HG03575 (cell line): Measurements from ENCODE around the gene RAB11FIP3.
"Not testable (repeated sequence)": the region's sequence is repeated elsewhere in the genome, so short reads cannot be mapped to it uniquely, and the experiment has no call there.

Experiments used
- ATAC-seq: cut with Tn5 transposase; IDR thresholded peaks from one replicate; pipeline ENCODE4 v1.9.1; 2021; ENCODE audit not compliant: unreplicated experiment, insufficient number of reproducible peaks, low FRiP score; ENCODE audit errors: extremely low read depth

RAB11FIP3 gene

DNA sequence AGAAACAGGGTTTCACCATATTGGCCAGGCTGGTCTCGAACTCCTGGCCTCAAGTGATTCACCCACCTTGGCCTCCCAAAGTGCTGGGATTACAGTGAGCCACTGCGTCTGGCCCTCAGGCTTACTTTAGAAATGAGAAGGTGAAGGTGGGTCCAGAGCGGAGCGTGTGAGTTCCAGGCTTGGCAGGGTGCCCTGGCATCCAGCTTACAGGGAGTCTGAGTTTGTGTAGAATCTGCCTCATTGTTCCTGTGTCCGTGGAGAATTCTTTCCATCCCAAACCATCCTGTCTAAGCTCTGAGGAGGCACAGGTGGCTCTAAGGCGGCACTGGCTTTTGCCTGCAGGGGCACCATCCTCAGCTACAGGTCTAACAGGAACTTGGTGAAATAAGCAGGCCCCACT lies 50.6 kb downstream of the RAB11FIP3 start:
- no peak for ATAC-seq

DNA sequence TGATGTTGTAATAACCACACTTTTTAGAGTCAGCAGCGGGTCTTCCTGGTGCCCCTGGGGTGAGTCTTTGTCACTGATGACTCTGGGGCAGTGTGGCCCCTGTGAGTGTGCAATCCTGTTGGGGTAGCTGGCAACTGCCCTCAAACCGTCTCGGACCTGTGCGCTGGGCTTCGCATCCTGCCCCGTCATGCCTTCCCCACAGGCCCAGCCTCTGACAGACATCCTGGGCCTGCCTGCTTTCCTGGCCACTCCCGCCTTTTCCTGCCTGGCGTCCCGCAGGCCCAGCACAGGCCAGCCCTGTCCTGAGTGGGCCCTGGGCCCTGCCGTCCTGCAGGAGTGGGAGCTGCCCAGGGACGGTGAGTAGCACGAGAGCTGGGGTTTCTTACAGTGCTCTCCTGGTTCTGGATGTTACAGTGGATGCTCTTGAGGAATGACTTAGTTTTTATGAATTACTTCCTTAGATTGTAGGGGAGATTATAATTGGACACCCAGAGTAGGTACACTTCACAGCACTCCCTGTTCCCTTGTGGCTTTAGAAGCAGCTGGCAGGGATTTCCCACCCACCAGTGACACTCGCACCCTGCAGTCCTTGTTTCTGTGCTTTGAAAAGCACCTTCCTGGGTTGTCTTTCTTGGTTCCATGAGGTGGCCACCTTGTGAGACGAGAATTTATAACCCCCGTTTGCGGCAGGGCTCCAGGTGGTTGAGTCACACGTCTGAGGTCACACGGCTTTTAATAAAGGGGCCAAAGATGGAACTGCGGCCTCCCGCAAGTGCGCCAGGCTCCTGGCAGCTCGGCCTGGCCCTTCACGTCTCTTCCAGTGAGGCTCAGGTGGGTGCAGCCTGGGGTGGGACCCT lies 52.1 kb downstream of the RAB11FIP3 start:
- no peak for ATAC-seq

DNA sequence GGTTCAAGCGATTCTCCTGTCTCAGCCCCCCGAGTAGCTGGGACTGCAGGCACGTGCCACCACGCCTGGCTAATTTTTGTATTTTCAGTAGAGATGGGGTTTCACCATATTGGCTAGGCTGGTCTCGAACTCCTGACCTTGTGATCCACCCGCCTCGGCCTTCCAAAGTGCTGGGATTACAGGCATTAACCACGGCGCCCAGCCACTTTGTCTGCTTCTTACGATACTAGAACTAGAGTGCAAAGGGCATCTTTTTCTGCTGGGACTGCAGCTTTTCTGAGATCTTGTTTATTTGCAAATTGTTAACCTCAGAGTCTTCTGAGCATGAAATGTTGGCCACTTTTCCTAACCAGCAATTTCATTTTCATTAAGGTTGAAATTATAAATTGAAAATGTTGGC lies 52.8 kb downstream of the RAB11FIP3 start:
- not testable (repeated sequence) for ATAC-seq

DNA sequence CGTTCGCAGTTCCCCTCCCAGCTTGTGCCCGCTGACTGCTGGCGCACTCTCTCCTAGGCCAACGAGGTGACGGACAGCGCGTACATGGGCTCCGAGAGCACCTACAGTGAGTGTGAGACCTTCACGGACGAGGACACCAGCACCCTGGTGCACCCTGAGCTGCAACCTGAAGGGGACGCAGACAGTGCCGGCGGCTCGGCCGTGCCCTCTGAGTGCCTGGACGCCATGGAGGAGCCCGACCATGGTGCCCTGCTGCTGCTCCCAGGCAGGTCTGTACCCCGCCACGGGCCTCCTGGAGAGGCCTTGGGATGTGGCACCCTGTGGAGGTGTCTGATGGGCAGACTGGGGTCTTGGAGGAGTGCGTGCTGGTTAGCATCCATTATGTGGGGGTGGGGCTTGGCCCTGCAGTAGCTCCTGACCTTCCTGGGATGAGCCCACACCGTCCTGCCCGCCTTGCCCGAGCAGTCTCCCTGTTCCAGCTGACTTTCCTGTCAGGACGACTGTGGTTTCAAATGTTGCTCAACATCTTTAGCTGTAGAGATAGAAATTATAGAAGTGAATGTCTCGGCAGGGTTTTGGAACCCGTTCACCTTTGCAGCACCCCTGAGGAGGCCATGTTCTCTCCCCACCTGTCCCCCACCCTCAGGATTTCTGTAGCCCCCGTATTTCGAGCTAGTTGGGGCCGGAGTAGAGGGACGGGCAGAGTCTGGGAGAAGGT lies 57.2 kb downstream of the RAB11FIP3 start:
- ATAC-seq: no peak

- ATAC-seq: no peak
These were observed 58.1 kb downstream of the RAB11FIP3 start for GRCh38 chr16:483341-484075.

DNA sequence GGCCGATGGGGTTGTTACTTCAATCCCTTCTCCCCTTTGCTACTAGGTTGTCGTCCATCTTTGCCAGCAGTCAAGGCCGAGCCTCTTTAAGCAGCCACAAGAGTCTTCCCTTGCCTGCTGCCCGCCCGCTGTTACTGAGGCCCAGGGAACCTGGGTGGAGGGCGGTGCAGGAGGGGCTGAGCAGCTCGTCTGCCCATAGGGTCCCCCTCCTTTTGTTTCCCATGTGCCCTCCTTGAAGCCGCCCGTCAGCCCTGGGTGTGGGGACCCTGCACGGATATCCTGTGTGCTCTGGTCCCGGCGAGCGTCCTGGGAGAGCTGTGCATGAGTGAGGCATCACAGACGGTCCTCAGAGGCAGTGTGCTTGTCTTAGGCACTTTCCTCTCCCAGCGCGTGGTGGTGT lies 64.2 kb downstream of the RAB11FIP3 start:
- ATAC-seq: no peak

- ATAC-seq: no peak
These were observed 65.3 kb downstream of the RAB11FIP3 start for GRCh38 chr16:490768-491167.

DNA sequence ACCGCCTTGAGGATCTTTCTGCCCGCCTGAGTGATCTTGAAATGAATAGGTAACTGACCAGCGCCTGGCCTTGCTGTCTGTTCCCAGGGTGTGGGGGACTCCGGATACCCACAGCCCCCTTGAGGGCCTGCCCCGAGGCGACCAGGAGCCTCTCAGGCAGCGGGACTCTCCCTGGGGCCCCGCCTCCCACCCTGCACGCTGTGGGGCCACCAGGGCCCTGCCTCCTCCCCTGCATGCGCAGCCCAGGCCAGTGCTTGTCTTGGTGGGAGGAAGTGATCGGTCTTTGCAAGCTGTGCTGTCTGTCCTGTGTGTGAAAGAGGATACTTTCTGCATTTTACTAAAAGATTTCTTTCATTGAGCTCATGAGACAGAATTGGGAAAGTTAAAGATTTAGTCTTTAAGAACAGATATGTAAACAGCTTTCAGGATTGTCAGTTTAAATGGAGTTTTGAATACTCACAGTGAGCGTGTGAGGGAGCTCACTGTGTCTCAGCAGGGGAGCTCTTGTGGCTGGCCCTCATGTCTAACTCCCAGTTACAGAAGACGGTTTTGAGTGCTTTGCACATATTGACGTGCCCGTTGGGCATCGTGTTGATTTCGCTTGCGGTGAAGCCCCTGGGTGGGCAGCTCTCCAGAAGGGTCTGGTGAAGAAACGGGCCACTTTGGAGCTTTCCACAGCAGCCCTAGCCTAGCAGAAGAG lies 65.9 kb downstream of the RAB11FIP3 start:
- no peak for ATAC-seq

DNA sequence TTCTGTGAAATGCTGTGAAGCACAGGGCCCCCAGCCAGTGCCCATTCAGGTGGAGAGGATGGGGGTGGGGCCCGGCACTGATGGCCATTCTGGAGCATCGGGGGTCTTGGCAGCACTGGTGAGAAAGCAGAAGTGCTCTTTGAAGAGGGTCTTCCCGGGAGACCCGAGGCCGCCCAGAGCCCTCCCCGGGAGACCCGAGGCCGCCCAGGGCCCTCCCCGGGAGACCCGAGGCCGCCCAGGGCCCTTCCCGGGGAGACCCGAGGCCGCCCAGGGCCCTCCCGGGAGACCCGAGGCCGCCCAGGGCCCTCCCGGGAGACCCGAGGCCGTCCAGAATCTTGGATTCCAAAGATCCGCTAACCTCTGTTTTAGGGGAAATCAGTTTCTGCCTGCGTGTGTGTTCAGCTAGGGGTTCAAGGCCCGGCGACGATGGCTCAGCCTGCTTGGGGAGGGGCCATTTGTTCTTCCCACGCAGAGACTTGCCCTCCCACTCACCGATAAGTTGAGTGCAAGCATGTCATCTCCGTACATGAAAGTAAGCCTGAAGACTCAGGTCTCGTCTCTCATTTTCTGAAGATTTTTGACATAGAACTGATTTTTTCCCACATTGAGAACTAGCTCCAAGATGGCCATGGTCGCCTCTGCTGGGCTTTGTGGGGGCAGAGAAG lies 66.9 kb downstream of the RAB11FIP3 start:
- ATAC-seq: no peak

GRCh38 chr16:494676-495075 lies 69.2 kb downstream of the RAB11FIP3 start:
- not testable (repeated sequence) for ATAC-seq

GRCh38 chr16:495127-495748 lies 69.8 kb downstream of the RAB11FIP3 start:
- no peak for ATAC-seq

- no peak for ATAC-seq
These were observed 70.8 kb downstream of the RAB11FIP3 start for GRCh38 chr16:496097-496886.

DNA sequence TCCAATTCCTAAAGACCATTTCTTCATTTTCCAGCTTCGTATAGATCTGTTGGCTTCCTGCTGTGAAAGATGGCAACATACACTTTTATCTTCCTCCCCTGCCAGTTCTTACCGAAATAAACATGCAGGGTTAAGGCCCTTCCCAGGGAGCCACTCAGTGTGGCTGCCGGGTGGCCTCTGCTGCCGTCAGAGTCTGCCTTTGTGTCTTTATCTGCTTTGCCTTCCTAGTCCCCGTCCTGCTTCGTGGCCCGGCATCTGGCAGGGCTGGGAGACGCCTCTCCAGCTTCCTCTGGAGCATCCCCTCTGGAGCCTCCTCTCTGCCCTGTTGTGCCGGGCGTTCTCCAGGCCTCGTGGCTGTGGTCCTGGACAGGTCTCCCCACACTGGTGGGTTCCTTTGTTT lies 71.8 kb downstream of the RAB11FIP3 start:
- no peak for ATAC-seq

- ATAC-seq: no peak
These were observed 74.5 kb downstream of the RAB11FIP3 start for GRCh38 chr16:499924-500323.

- no peak for ATAC-seq
These were observed 75.3 kb downstream of the RAB11FIP3 start for GRCh38 chr16:500709-501108.

- ATAC-seq: no peak
These were observed 76.9 kb downstream of the RAB11FIP3 start for GRCh38 chr16:502179-502943.
